ENCODE measurements around the gene SPATA19.
"Not testable (repeated sequence)": the region's sequence is repeated elsewhere in the genome, so short reads cannot be mapped to it uniquely, and the experiment has no call there.

Gene SPATA19

GRCh38 chr11:133860151-133860550 is 14.8 kb upstream of the SPATA19 start:
- TF ChIP-seq JUND (IDR thresholded peaks at IDR 0.05; ENCODE audit: low read depth), result no peak
- DNase-seq (ENCODE audit: low read depth in 1 of 2, low spot score in 1 of 2), result no peak
- in situ Hi-C loops (cut with HindIII; ENCODE audit: low pct_unique_long_range_greater_than_20kb, low sequenced_read_pairs), result no loop called here

DNA sequence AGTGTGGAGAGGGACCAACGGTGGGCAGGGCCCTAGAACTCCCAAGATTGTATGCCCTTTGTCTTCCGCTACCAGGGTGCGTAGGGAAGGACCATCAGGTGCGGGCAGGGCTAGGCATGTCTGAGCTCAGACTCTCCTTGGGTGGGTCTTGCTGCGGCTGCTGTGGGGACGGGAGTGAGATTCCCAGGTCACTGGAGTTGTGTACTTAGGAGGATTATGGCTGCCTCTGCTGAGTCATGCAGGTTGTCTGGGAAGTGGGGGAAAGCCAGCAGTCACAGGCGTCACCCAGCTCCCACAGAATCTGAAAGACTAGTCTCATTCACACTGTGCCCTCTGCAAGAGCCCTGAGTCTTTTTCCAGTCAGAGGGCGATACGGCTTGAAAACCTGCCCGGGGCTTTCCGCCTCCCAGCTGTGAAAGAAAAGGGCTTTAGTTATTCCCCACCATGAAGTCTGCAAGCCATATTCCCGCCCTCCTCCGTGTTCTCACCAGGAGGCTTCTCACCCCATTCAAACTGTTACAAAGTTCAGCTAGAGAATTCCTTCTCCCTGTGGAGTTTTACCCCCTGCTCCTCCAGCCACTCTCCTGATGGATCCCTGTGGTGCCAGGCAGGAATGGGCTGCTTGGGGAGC is 9.1 kb upstream of the SPATA19 start:
- DNase-seq (ENCODE audit: low read depth in 1 of 2, low spot score in 1 of 2); in situ Hi-C loops (cut with HindIII; ENCODE audit: low pct_unique_long_range_greater_than_20kb, low sequenced_read_pairs): not testable (repeated sequence)

DNA sequence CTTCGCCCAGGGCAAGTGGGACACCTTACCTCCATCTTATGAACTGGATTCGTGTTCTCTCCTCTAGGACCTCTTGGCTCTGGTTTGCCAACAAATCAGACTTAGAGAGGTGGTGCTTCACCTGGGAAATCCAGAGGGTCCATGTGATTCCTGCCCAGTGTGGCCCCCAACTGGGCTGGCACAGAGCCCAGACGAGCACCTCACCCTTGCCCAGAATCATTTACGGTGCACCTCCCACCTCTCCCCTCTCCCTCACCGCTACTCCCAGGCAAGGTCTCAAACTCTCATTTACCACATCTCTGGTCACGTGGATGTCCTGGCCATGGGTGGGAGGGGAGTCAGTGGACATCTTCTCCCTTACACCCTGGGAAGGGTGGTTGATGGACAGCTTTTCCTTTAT is 1.1 kb downstream of the SPATA19 start:
- TF ChIP-seq JUND (IDR thresholded peaks at IDR 0.05; ENCODE audit: low read depth), result no peak
- in situ Hi-C loops (cut with HindIII; ENCODE audit: low pct_unique_long_range_greater_than_20kb, low sequenced_read_pairs), result no loop called here
- no peak for DNase-seq (ENCODE audit: low read depth in 1 of 2, low spot score in 1 of 2)

- DNase-seq (ENCODE audit: low read depth in 1 of 2, low spot score in 1 of 2), result no peak
- no peak for TF ChIP-seq JUND (IDR thresholded peaks at IDR 0.05; ENCODE audit: low read depth)
- in situ Hi-C loops (cut with HindIII; ENCODE audit: low pct_unique_long_range_greater_than_20kb, low sequenced_read_pairs), result no loop called here
Observed at GRCh38 chr11:133843454-133843987, 1.8 kb downstream of the SPATA19 start.

GRCh38 chr11:133842730-133843129 is 2.6 kb downstream of the SPATA19 start:
- in situ Hi-C loops (cut with HindIII; ENCODE audit: low pct_unique_long_range_greater_than_20kb, low sequenced_read_pairs), result no loop called here
- no peak for DNase-seq (ENCODE audit: low read depth in 1 of 2, low spot score in 1 of 2)
- no peak for TF ChIP-seq JUND (IDR thresholded peaks at IDR 0.05; ENCODE audit: low read depth)

DNA sequence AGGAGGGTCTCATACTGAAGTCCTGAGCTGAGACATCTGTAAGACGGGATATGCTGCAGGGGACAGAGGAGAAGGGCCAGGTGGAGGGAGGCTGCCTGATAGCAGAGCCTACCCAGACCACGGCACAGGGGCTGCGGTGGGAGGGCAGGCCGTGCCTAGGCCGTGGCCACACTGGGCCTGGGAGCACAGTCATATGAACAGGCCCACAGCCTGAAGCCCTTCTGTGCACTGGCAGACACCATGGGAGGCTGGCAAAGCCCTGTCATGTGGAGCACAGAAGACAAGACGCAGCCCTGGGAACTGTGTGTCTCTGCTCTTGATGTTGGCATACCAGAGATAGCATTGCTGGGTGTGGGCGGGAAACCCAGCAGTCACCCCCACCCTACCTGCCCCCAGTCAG is 3.3 kb downstream of the SPATA19 start:
- TF ChIP-seq JUND (IDR thresholded peaks at IDR 0.05; ENCODE audit: low read depth), result no peak
- in situ Hi-C loops (cut with HindIII; ENCODE audit: low pct_unique_long_range_greater_than_20kb, low sequenced_read_pairs), result no loop called here
- DNase-seq (ENCODE audit: low read depth in 1 of 2, low spot score in 1 of 2), result no peak

GRCh38 chr11:133841279-133842043 is 3.9 kb downstream of the SPATA19 start:
- no peak for TF ChIP-seq JUND (IDR thresholded peaks at IDR 0.05; ENCODE audit: low read depth)
- DNase-seq (ENCODE audit: low read depth in 1 of 2, low spot score in 1 of 2), result no peak
- in situ Hi-C loops (cut with HindIII; ENCODE audit: low pct_unique_long_range_greater_than_20kb, low sequenced_read_pairs), result no loop called here

DNA sequence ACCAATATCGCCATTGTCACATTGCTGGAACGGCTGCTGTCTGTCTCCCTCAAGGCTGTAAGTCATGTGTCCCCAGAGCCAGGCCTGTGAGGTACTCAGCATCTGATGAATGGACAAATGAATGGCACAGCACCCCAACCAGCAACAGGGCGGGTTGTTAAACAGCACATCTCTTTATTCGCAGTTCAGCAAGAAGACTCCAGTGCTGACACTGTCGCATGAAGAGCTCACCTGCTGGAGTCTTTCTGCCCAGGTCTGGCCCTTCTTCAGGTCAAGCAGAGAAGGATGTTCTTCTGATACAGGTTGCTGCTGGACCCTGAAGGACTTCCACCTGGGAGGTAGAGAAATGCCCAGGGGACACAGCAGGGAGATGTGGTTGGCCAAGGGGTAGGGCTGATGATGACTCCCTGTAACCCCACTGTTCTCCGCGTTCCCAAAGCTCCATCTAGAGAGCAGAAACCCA is 4.8 kb downstream of the SPATA19 start:
- no peak for TF ChIP-seq JUND (IDR thresholded peaks at IDR 0.05; ENCODE audit: low read depth)
- in situ Hi-C loops (cut with HindIII; ENCODE audit: low pct_unique_long_range_greater_than_20kb, low sequenced_read_pairs), result no loop called here
- DNase-seq (ENCODE audit: low read depth in 1 of 2, low spot score in 1 of 2), result no peak

GRCh38 chr11:133835593-133836548 is 9.4 kb downstream of the SPATA19 start:
- TF ChIP-seq JUND (IDR thresholded peaks at IDR 0.05; ENCODE audit: low read depth), result no peak
- DNase-seq (ENCODE audit: low read depth in 1 of 2, low spot score in 1 of 2), result peak in 1 of 2 experiments; percentile 71
- in situ Hi-C loops (cut with HindIII; ENCODE audit: low pct_unique_long_range_greater_than_20kb, low sequenced_read_pairs), result no loop called here

DNA sequence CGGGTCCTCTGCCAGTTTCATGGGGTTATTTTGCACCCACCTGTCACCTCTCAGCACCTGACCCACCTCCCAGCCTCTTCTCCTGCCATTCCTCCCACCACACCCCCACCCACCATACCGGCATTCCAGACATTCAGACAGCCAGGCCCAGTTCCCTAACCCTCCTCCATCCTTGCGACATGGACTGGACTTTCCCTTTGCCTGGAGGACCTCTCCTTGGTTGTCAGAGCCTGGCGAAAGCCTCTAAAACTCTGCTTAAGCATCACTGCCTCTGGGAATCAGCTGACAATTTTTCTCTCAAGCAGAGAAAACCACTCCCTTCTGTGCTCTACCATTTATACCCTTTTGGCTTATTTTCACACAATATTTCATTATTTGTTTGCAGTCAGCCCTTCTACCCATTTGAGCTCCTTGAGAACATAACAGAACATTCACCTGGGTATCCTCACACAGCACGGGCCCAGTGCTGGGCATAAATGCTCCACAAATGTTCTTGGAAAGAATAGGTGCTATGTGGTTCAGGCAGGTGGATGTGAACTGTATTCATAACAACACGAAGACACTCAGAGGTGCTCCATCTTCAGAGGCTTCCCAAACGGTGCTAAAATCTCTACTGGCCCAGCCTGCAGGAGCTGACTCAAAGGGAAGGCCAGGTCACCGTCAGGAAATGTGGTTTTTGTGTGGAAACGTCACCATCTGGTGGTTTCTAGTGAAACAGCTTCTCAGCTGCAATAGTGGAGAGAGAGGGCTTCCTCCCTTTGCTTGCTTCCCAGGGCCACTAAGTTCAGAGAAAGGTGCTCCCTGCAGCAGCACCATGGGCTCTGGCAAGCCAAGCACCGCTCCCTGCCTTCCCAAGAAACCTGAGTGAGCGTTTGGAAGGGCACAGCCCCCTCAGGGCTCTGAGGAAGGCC is 10.4 kb downstream of the SPATA19 start:
- no peak for TF ChIP-seq JUND (IDR thresholded peaks at IDR 0.05; ENCODE audit: low read depth)
- in situ Hi-C loops (cut with HindIII; ENCODE audit: low pct_unique_long_range_greater_than_20kb, low sequenced_read_pairs), result no loop called here
- peak; percentile 92 to 93 for DNase-seq (ENCODE audit: low read depth in 1 of 2, low spot score in 1 of 2)

GRCh38 chr11:133833898-133834681 is 11.2 kb downstream of the SPATA19 start:
- TF ChIP-seq JUND (IDR thresholded peaks at IDR 0.05; ENCODE audit: low read depth), result no peak
- no peak for DNase-seq (ENCODE audit: low read depth in 1 of 2, low spot score in 1 of 2)
- in situ Hi-C loops (cut with HindIII; ENCODE audit: low pct_unique_long_range_greater_than_20kb, low sequenced_read_pairs), result no loop called here
